ENCODE data around the gene ZNF280B. TPM values are rescaled to one million over a fixed set of nuclear protein-coding genes. Genes with fewer than 3 reads are reported as not detected.
"Not testable (repeated sequence)": the region's sequence is repeated elsewhere in the genome, so short reads cannot be mapped to it uniquely, and the experiment has no call there.

Gene ZNF280B
- total and polyA plus RNA-seq, 12 donors: 0.01 to 2.7 (median 0.80) TPM

DNA sequence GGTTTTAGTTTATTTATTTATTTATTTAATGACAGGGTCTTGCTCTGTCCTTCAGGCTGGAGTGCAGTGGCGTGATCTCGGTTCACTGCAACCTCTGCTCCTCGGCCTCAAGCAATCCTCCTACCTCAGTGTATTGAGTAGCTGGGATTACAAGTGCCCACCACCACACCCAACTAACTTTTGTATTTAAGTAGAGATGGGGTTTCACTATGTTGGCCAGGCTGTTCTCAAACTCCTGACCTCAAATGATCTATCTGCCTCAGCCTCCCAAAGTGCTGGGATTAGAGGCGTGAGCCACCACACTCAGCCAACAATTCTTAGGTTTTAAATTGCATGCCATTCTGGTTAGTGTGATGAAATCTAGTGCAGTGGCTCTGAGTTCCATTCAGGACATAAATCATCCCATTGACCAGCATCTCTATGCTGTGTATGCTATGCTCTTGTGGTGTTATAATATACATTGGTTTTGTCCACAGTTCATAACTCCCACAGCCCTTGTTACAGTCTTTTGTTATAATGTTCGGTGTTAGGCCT lies 28.5 kb downstream of the ZNF280B start:
- no peak for ATAC-seq
- no peaks in the 10 kb centered on the region for H3K36me3 ChIP-seq
- no peak overlapping the region for H3K27ac ChIP-seq
- H3K4me1 ChIP-seq: no peaks in the 10 kb centered on the region
- DNase-seq: no peak
- 95 to 98% methylated on average over 5 of the region's 5 CpGs for WGBS, 2 donors
- intact Hi-C loops (cut with DNase I): no loop called here
- H3K4me3 ChIP-seq: no peak overlapping the region
- TF ChIP-seq, protein P1, sequence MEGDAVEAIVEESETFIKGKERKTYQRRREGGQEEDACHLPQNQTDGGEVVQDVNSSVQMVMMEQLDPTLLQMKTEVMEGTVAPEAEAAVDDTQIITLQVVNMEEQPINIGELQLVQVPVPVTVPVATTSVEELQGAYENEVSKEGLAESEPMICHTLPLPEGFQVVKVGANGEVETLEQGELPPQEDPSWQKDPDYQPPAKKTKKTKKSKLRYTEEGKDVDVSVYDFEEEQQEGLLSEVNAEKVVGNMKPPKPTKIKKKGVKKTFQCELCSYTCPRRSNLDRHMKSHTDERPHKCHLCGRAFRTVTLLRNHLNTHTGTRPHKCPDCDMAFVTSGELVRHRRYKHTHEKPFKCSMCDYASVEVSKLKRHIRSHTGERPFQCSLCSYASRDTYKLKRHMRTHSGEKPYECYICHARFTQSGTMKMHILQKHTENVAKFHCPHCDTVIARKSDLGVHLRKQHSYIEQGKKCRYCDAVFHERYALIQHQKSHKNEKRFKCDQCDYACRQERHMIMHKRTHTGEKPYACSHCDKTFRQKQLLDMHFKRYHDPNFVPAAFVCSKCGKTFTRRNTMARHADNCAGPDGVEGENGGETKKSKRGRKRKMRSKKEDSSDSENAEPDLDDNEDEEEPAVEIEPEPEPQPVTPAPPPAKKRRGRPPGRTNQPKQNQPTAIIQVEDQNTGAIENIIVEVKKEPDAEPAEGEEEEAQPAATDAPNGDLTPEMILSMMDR (IDR thresholded peaks at IDR 0.05): no peak
- no peaks in the 10 kb centered on the region for H3K27me3 ChIP-seq
- no peaks in the 10 kb centered on the region for H3K9me3 ChIP-seq

DNA sequence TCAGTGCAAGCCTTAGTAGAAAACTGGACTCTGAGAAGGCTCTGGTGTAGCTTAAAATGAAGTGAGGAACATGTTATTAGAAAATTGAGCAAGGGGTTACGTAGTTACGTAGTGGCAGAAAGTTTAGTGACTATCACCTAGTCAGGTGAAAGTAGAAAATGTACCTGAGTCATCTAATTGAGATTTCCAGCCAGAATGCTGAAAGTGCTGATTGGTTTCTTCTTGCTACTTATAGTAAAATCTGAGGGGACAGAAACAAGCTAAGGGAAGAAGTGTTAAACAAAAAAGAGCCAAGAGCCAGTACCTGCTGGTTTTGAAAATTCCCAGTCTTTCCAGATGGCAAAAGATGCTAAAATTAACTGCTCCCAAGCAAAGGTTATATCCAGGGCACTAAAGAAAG lies 29.4 kb downstream of the ZNF280B start:
- Histone ChIP-seq H3K27ac (no peak overlapping the region), H3K4me1 (no peaks in the 10 kb centered on the region), H3K9me3 (no peaks in the 10 kb centered on the region), H3K4me3 (no peak overlapping the region), H3K27me3 (no peaks in the 10 kb centered on the region), H3K36me3 (no peaks in the 10 kb centered on the region)
- ATAC-seq (no peak), DNase-seq (no peak)
- intact Hi-C loops (cut with DNase I): no loop called here
- TF ChIP-seq, protein P1 (IDR thresholded peaks at IDR 0.05): no peak
- 91 to 97% methylated on average over 2 of the region's 2 CpGs for WGBS, 2 donors

DNA sequence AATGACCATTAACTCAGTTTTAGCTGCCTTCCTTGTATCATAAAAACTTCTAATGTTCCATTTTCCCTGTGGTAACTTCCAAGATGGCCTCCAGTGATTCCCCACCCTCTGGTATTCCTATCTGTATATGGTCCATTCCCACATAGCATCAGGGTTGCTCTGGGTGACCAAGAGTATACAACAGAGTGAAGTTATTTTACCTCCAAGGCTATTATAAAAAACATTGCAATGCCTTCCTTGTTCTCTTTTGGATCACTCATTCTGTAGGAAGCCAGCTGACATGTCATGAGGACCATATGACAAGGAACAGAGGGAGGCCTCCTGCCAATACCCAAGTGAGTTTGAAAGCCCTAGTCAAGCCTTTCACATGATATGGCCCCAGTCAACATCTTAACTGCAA lies 30.1 kb downstream of the ZNF280B start:
- no peak overlapping the region for H3K27ac ChIP-seq
- H3K9me3 ChIP-seq: no peaks in the 10 kb centered on the region
- H3K4me1 ChIP-seq: no peaks in the 10 kb centered on the region
- intact Hi-C loops (cut with DNase I): no loop called here
- H3K4me3 ChIP-seq: no peak overlapping the region
- H3K27me3 ChIP-seq: no peaks in the 10 kb centered on the region
- TF ChIP-seq, protein P1 (IDR thresholded peaks at IDR 0.05): no peak
- no peak for DNase-seq
- ATAC-seq: no peak
- no peaks in the 10 kb centered on the region for H3K36me3 ChIP-seq

DNA sequence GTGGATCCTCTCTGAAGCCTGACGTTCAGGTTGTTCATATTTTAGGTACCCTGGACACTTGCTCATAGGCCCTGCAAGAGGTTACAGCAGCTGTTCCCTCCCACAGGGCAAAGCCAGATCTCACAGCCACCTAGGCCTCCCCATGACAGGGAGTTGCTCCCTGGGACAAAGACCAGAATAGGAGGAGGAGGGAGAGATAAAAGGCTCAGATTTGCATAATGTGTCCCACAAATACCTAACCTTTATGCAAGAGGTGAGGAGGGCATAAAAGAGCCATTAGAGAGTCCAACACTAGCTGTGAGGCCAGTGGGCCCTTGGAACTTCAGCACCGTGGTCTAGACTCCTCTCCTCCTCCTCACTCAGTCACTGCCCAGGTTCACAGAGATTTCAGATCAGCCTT lies 33.8 kb downstream of the ZNF280B start:
- Histone ChIP-seq H3K4me1 (no peaks in the 10 kb centered on the region), H3K27ac (no peak overlapping the region), H3K4me3 (no peak overlapping the region), H3K9me3 (peaks cover 0 to 4% (median 0%) of the 10 kb centered on the region in 11 donors), H3K36me3 (no peaks in the 10 kb centered on the region), H3K27me3 (peaks cover 0 to 4% (median 0%) of the 10 kb centered on the region in 7 donors)
- TF ChIP-seq, protein P1 (IDR thresholded peaks at IDR 0.05): no peak
- peak in 2 of 8 donors; percentile 29 to 57 for ATAC-seq
- intact Hi-C loops (cut with DNase I): no loop called here
- no peak for DNase-seq
- 59 to 66% methylated on average over 2 of the region's 2 CpGs for WGBS, 2 donors

DNA sequence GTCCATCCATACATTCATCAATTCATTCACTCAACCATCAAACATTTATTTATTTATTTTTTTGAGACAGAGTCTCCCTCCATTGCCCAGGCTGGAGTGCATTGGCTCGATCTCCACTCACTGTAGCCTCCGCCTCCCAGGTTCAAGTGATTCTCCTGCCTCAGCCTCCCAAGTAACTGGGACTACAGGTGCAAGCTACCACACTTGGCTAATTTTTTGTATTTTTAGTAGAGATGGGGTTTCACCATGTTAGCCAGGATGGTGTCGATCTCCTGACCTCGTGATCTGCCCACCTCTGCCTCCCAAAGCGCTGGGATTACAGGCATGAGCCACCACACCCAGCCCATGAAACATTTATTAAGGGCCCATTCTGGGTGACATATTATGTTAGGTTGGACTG lies 37.4 kb downstream of the ZNF280B start:
- DNase-seq; ATAC-seq; H3K27ac ChIP-seq; intact Hi-C loops (cut with DNase I); H3K4me3 ChIP-seq; H3K36me3 ChIP-seq; H3K4me1 ChIP-seq; H3K27me3 ChIP-seq: not testable (repeated sequence)
- H3K9me3 ChIP-seq: peaks cover 0 to 24% (median 10%) of the 10 kb centered on the region in 11 donors
- WGBS, 2 donors: 89 to 90% methylated on average over 5 of the region's 5 CpGs
